Body of pancreas (tissue), 4 donors: ENCODE data around the gene STYK1. TPM values are rescaled to one million over a fixed set of nuclear protein-coding genes. Genes with fewer than 3 reads are reported as not detected.

Experiments used
- ATAC-seq: fragments of 150-250 bp; one replicate; pipeline ENCODE4 v1.9.1; 2016
- DNase-seq, 4 donors: peaks; one replicate each; pipeline ENCODE4 v3.0.0-alpha.2; 2019
- H3K27ac ChIP-seq, 4 donors: fragments of 200-600 bp; sonication (generic); 1 replicate in 3 of 4; 2 replicates in 1 of 4; pipeline versions ENCODE4 v1.5.1 to v1.6.1; 2016 to 2019; ENCODE audit warnings: mild to moderate bottlenecking in 1 of 4, mixed read lengths in 1 of 4, moderate library complexity in 1 of 4
- H3K27me3 ChIP-seq, 2 donors: fragments of 200-600 bp; sonication (generic); one replicate each; pipeline ENCODE4 v1.6.0; 2016; ENCODE audit warnings: mild to moderate bottlenecking in 1 of 2
- H3K36me3 ChIP-seq, 2 donors: fragments of 200-600 bp; sonication (generic); replicated peaks in 1 of 2; 2 replicates each; pipeline ENCODE4 v1.5.1; 2016; ENCODE audit warnings: low read depth in 2 of 2; ENCODE audit not compliant: insufficient read depth in 1 of 2
- H3K4me1 ChIP-seq: fragments of 200-600 bp; sonication (generic); one replicate; pipeline ENCODE4 v1.6.0; 2016
- H3K4me3 ChIP-seq, 2 donors: fragments of 200-600 bp; sonication (generic); 1 replicate in 1 of 2; 2 replicates in 1 of 2; pipeline ENCODE4 v1.5.1; 2016 to 2019
- H3K9me3 ChIP-seq, 3 donors: fragments of 200-600 bp; sonication (generic); 1 replicate in 2 of 3; 2 replicates in 1 of 3; pipeline ENCODE4 v1.5.1; 2016
- POLR2A ChIP-seq, 3 donors: fragments of 450-650 bp; IDR thresholded peaks; one replicate each; pipeline ENCODE4 v1.6.1; 2016; ENCODE audit warnings: antibody characterized with exemption in 3 of 3, mild to moderate bottlenecking in 2 of 3
- WGBS, 2 donors: methylation state at CpG; one replicate each; pipeline ENCODE4 v1.1.5; 2017; 5-methylcytosine and 5-hydroxymethylcytosine counted together
- intact Hi-C: fragments of 100-400 bp; cut with DNase I; formaldehyde crosslinking; loops from one replicate; pipeline ENCODE4 v1.15.1; 2023
- total RNA-seq, 2 donors: library from RNA; depleted of rRNA; stranded (reverse); fragments of >200 nt; gene quantifications; one replicate each; pipeline ENCODE4 v1.1.0, GENCODE V29; 2016
- TF ChIP-seq, protein P1 (sequence below), 7 experiments: fragments of 450-650 bp in 4 of 7; fragments of 200-600 bp in 3 of 7; sonication (generic) in 3 of 7; IDR thresholded peaks; one replicate each; pipeline ENCODE4 v1.5.1; 2016 to 2019; ENCODE audit warnings: antibody characterized with exemption in 7 of 7

STYK1 gene
- total RNA-seq, 2 donors from 2014 or later = 0.26 TPM; not detected in 1

DNA sequence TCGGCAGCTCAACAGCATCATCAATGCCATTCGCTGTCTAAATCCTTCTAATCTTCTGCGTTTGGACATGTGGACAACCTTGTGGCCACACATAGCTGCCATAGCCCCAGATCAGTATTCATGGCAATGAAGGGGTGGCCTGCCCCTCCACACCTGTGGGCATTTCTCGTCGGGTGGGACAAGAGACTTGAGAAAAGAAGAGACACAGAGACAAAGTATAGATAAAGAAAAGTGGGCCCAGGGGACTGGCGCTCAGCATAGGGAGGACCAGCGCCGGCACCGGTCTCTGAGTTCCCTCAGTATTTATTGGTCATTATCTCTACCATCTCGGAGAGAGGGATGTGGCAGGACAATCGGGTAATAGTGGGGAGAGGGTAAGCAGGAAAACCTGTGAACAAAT, 102.7 kb downstream of the STYK1 start:
- WGBS, 2 donors = 71 to 80% methylated on average over 11 of the region's 11 CpGs
- no peaks in the 10 kb centered on the region for H3K36me3 ChIP-seq
- no peak for DNase-seq
- intact Hi-C loops = no loop called here
- H3K9me3 ChIP-seq = no peaks in the 10 kb centered on the region
- no peak for ATAC-seq
- no peak overlapping the region for H3K4me3 ChIP-seq
- H3K4me1 ChIP-seq = no peaks in the 10 kb centered on the region
- no peak for TF ChIP-seq POLR2A (IDR thresholded peaks at IDR 0.05)
- TF ChIP-seq, protein P1, sequence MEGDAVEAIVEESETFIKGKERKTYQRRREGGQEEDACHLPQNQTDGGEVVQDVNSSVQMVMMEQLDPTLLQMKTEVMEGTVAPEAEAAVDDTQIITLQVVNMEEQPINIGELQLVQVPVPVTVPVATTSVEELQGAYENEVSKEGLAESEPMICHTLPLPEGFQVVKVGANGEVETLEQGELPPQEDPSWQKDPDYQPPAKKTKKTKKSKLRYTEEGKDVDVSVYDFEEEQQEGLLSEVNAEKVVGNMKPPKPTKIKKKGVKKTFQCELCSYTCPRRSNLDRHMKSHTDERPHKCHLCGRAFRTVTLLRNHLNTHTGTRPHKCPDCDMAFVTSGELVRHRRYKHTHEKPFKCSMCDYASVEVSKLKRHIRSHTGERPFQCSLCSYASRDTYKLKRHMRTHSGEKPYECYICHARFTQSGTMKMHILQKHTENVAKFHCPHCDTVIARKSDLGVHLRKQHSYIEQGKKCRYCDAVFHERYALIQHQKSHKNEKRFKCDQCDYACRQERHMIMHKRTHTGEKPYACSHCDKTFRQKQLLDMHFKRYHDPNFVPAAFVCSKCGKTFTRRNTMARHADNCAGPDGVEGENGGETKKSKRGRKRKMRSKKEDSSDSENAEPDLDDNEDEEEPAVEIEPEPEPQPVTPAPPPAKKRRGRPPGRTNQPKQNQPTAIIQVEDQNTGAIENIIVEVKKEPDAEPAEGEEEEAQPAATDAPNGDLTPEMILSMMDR (IDR thresholded peaks at IDR 0.05) = no peak
- no peak overlapping the region for H3K27ac ChIP-seq
- peaks cover 0 to 2% of the 10 kb centered on the region in 2 donors for H3K27me3 ChIP-seq

Other genes with a start within 250 kb of the STYK1 start
- under 1 TPM; 0.52 to 0.66 TPM for gene KLRC2, start 238.0 kb downstream of the STYK1 start, total RNA-seq
- gene KLRC1, start 220.7 kb downstream of the STYK1 start, total RNA-seq = under 1 TPM in 1 of 2 donors, not detected in 1; 0.52 TPM
- gene EIF2S3B, start 168.2 kb downstream of the STYK1 start, total RNA-seq = under 1 TPM in 1 of 2 donors, not detected in 1; 0.26 TPM
- gene MAGOHB, start 60.4 kb downstream of the STYK1 start, total RNA-seq = 10 to 100 TPM; 16.9 to 17.5 TPM
- gene YBX3, start 49.3 kb upstream of the STYK1 start, total RNA-seq = 100 to 1,000 TPM; 293 to 403 TPM
- not detected for gene TAS2R7, start 128.6 kb upstream of the STYK1 start, total RNA-seq
- not detected for gene TAS2R8, start 133.2 kb upstream of the STYK1 start, total RNA-seq
- not detected for gene TAS2R9, start 136.1 kb upstream of the STYK1 start, total RNA-seq
- gene TAS2R10, start 152.3 kb upstream of the STYK1 start, total RNA-seq = under 1 TPM in 1 of 2 donors, not detected in 1; 0.52 TPM
- 1 to 10 TPM in 1 of 2 donors, not detected in 1; 3.4 TPM for gene PRR4, start 175.4 kb upstream of the STYK1 start, total RNA-seq
- 100 to 1,000 TPM in 1 of 2 donors, 10 to 100 TPM in 1; 16.6 to 106 TPM for gene PRH1, start 210.2 kb upstream of the STYK1 start, total RNA-seq
- gene TAS2R13, start 235.5 kb upstream of the STYK1 start, total RNA-seq = 1 to 10 TPM; 2.3 to 3.1 TPM